DOHH2 (cell line): Measurements from ENCODE around the gene ALX4.

Experiments
- H3F3A ChIP-seq: fragments of 200-600 bp; sonication (generic), shearing (Covaris generic); 2 replicates; pipeline ENCODE4 v1.6.0; 2016; ENCODE audit warnings: antibody characterized with exemption, mild to moderate bottlenecking; ENCODE audit not compliant: control insufficient read depth, insufficient read depth
- H3K27ac ChIP-seq: fragments of 200-600 bp; sonication (generic); 2 replicates; pipeline ENCODE4 v1.5.1; 2014; ENCODE audit warnings: low read depth, mild to moderate bottlenecking, low read length, moderate library complexity
- H3K27me3 ChIP-seq: fragments of 200-600 bp; sonication (generic); 2 replicates; pipeline ENCODE4 v1.6.1; 2014; ENCODE audit warnings: mild to moderate bottlenecking, low read length, mixed read lengths; ENCODE audit not compliant: control insufficient read depth
- H3K36me3 ChIP-seq: fragments of 200-600 bp; sonication (generic); 2 replicates; pipeline ENCODE4 v1.6.1; 2014; ENCODE audit warnings: mild to moderate bottlenecking, low read length, moderate library complexity, mixed read lengths; ENCODE audit not compliant: control insufficient read depth
- H3K4me1 ChIP-seq: fragments of 200-600 bp; sonication (generic); 2 replicates; pipeline ENCODE4 v1.6.1; 2014; ENCODE audit warnings: mild to moderate bottlenecking, low read length, mixed read lengths; ENCODE audit not compliant: control insufficient read depth
- H3K4me2 ChIP-seq: fragments of 200-600 bp; sonication (generic); 2 replicates; pipeline ENCODE4 v1.6.0; 2014; ENCODE audit warnings: mild to moderate bottlenecking, low read length, moderate library complexity
- H3K4me3 ChIP-seq: fragments of 200-600 bp; sonication (generic); 2 replicates; pipeline ENCODE4 v1.5.1; 2014; ENCODE audit warnings: mild to moderate bottlenecking, low read length, mixed read lengths
- H3K79me2 ChIP-seq: fragments of 200-600 bp; sonication (generic); 2 replicates; pipeline ENCODE4 v1.6.1; 2014; ENCODE audit warnings: mild to moderate bottlenecking, low read length, mixed read lengths; ENCODE audit not compliant: control insufficient read depth
- H3K9me2 ChIP-seq: fragments of 200-600 bp; sonication (generic); replicated peaks from 2 replicates; pipeline ENCODE4 v1.6.1; 2014; ENCODE audit warnings: mild to moderate bottlenecking, low read length, mixed read lengths; ENCODE audit not compliant: control insufficient read depth
- H3K9me3 ChIP-seq: fragments of 200-600 bp; sonication (generic); 2 replicates; pipeline ENCODE4 v1.6.1; 2014; ENCODE audit warnings: antibody characterized with exemption, low read length, mixed read lengths; ENCODE audit not compliant: control insufficient read depth, insufficient read depth
- H4K20me1 ChIP-seq: fragments of 200-600 bp; sonication (generic); 2 replicates; pipeline ENCODE4 v1.6.0; 2014; ENCODE audit warnings: low read depth, mild to moderate bottlenecking, antibody characterized with exemption, low read length, moderate library complexity; ENCODE audit not compliant: control insufficient read depth, insufficient read depth
- EZH2phosphoT487 ChIP-seq: fragments of 200-600 bp; sonication (generic); IDR thresholded peaks from 2 replicates; pipeline ENCODE4 v1.6.1; 2017; ENCODE audit warnings: borderline replicate concordance, mild to moderate bottlenecking, antibody characterized with exemption, low read length, moderate library complexity, mixed read lengths
- TF ChIP-seq, protein P1 (sequence below): fragments of 200-600 bp; sonication (generic); IDR thresholded peaks from one replicate; pipeline ENCODE4 v1.5.1; 2014; ENCODE audit warnings: antibody characterized with exemption, mild to moderate bottlenecking, low read depth, low read length; ENCODE audit not compliant: poor library complexity, severe bottlenecking

ALX4 gene

DNA sequence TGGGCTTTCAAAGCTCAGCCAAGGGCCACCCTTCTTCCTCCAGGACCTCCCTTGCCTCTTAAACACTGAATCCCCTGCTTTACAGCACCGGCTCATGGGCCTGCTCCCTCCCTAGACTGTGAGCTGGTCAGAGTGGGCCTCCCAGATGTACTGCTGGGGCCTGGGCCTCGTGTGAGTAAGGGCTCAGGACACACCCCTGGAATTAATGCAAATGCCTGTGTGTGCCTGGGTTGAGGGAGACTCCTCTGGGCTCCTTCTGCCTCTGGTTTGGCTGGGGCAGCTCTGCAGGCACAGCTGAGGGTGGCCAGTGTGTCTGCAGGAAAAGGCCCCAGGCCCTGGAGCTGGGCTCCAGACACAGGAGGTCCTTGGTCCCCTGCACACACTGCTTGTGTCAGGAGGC is 24.2 kb downstream of the ALX4 start:
- Histone ChIP-seq H3K4me2 (no peak overlapping the region), H3K9me3 (no peaks in the 10 kb centered on the region), H4K20me1 (no peaks in the 10 kb centered on the region), H3K4me1 (no peaks in the 10 kb centered on the region), H3K79me2 (no peaks in the 10 kb centered on the region), H3K9me2 (no peaks in the 10 kb centered on the region), H3K36me3 (no peaks in the 10 kb centered on the region), H3K27me3 (no peaks in the 10 kb centered on the region), H3K27ac (no peak overlapping the region), H3K4me3 (no peak overlapping the region), H3F3A (no peaks in the 10 kb centered on the region)
- TF ChIP-seq, protein P1, sequence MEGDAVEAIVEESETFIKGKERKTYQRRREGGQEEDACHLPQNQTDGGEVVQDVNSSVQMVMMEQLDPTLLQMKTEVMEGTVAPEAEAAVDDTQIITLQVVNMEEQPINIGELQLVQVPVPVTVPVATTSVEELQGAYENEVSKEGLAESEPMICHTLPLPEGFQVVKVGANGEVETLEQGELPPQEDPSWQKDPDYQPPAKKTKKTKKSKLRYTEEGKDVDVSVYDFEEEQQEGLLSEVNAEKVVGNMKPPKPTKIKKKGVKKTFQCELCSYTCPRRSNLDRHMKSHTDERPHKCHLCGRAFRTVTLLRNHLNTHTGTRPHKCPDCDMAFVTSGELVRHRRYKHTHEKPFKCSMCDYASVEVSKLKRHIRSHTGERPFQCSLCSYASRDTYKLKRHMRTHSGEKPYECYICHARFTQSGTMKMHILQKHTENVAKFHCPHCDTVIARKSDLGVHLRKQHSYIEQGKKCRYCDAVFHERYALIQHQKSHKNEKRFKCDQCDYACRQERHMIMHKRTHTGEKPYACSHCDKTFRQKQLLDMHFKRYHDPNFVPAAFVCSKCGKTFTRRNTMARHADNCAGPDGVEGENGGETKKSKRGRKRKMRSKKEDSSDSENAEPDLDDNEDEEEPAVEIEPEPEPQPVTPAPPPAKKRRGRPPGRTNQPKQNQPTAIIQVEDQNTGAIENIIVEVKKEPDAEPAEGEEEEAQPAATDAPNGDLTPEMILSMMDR = no peak
- TF ChIP-seq EZH2phosphoT487 = no peak

DNA sequence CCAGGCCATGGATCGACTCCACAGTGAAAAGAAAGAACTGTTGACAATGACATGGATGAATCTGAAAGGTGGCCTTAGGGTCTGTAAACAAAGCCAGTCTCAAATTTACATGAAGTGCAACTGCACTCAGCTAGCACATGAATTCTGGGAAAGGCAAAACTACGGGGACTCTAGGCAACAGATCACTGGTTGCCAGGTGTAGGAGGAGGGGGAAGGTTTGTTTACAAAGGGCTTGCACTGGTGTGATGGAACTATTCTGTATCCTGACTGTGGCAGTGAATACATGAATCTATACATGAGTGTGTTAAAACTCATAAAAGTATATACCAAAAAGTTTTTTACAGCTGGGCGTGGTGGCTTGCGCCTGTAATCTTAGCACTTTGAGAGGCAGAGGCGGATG is 27.3 kb downstream of the ALX4 start:
- Histone ChIP-seq H3K4me2 (no peak overlapping the region), H3K4me3 (no peak overlapping the region), H3K9me3 (no peaks in the 10 kb centered on the region), H3K79me2 (no peaks in the 10 kb centered on the region), H3K9me2 (no peaks in the 10 kb centered on the region), H3K27me3 (no peaks in the 10 kb centered on the region), H3K27ac (no peak overlapping the region), H3K36me3 (no peaks in the 10 kb centered on the region), H3K4me1 (no peaks in the 10 kb centered on the region), H4K20me1 (no peaks in the 10 kb centered on the region), H3F3A (no peaks in the 10 kb centered on the region)
- TF ChIP-seq EZH2phosphoT487 = no peak

DNA sequence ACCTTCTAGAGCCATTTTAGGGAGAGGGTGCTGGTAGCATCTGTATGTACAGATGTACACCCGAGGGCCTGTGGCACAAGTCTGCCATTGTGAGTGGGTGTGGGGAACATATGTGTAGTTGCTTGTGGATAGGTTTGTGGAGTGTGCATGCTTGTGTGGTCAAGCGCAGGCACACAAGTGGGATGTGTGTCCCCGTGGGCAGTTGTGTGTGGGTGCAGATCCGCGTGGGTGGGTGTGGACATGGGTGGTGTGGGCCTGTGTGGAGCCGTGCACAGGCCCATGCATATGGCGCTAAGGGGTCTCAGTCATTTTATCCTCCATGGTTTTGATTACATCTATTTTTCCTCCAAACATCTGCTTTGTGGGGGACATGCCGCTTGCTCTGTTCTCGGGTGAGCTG is 28.8 kb downstream of the ALX4 start:
- H3F3A ChIP-seq = no peaks in the 10 kb centered on the region
- TF ChIP-seq, protein P1 = no peak
- TF ChIP-seq EZH2phosphoT487 = no peak
- H3K27me3 ChIP-seq = no peaks in the 10 kb centered on the region
- no peaks in the 10 kb centered on the region for H3K79me2 ChIP-seq
- H3K4me3 ChIP-seq = no peak overlapping the region
- no peaks in the 10 kb centered on the region for H3K4me1 ChIP-seq
- H3K9me2 ChIP-seq = no peaks in the 10 kb centered on the region
- H3K9me3 ChIP-seq = no peaks in the 10 kb centered on the region
- no peak overlapping the region for H3K4me2 ChIP-seq
- no peaks in the 10 kb centered on the region for H4K20me1 ChIP-seq
- H3K27ac ChIP-seq = no peak overlapping the region
- H3K36me3 ChIP-seq = no peaks in the 10 kb centered on the region

DNA sequence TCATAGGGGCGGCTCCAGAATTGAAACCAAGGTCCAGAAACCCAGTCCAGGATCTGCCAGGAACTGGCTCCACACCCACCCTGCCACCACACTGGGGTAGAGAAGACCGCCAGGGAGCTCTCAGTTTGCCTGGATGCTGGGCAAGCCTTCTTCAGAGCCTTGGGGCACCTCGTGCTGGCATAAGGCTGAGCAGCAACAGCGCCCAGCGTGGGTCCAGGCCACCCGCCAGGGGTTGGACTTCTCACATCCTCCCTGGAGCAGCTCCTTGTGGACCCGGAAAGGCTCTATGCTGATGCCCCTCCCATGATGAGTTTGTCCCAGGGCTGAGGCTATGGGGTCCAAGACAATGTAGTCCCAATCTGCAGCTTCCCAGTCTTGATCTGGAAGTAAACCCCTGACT is 29.7 kb downstream of the ALX4 start:
- H4K20me1 ChIP-seq = no peaks in the 10 kb centered on the region
- H3K4me3 ChIP-seq = no peak overlapping the region
- no peaks in the 10 kb centered on the region for H3F3A ChIP-seq
- no peak overlapping the region for H3K27ac ChIP-seq
- H3K27me3 ChIP-seq = no peaks in the 10 kb centered on the region
- H3K9me2 ChIP-seq = no peaks in the 10 kb centered on the region
- H3K9me3 ChIP-seq = no peaks in the 10 kb centered on the region
- no peak for TF ChIP-seq EZH2phosphoT487
- TF ChIP-seq, protein P1 = no peak
- H3K4me2 ChIP-seq = no peak overlapping the region
- no peaks in the 10 kb centered on the region for H3K4me1 ChIP-seq
- H3K79me2 ChIP-seq = no peaks in the 10 kb centered on the region
- no peaks in the 10 kb centered on the region for H3K36me3 ChIP-seq
